ENCODE data around the gene GDF15.

DNA sequence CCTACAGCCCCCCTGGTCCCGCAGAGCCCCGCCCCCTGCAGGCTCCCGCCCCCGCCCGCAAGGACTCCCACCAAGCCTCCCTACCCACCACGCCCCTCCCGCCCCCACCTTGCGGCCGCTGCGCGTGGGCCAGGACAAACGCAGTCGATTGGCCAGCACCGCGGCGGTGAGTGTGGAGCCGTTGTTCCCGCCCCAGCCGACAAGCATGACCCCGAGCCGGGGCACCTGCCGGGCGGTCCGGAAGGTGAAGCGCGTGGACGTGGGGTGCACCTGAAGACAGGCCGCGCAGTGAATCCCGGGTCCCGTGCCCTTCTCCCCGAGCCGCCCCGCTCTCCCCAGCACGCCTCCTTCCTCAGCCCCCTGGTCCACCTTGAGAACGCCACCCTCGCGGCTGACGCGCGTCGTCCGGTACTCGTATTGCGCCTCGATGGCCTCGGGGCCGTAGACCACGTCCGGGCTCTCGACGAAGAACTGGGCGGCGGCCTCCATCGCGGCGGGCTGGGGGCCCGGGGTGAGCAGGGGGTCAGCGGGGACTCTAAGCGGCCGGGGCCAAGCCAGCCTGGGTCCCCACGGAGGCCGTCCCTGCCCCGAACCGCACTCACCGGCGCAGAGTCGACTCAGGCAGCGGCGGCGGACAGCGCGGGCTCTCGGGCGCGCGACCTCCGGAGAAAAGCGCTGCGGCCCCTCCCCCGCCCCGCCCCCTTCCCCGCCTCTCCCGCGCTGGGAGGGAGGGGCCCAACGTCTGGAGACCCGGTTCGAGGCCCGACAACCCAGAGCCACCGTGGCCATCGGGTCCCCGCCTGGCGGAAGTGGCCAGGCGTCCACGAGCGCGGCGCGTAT is 51.8 kb downstream of the GDF15 start, which contains the start of gene ISYNA1:
- TF ChIP-seq, protein P1, sequence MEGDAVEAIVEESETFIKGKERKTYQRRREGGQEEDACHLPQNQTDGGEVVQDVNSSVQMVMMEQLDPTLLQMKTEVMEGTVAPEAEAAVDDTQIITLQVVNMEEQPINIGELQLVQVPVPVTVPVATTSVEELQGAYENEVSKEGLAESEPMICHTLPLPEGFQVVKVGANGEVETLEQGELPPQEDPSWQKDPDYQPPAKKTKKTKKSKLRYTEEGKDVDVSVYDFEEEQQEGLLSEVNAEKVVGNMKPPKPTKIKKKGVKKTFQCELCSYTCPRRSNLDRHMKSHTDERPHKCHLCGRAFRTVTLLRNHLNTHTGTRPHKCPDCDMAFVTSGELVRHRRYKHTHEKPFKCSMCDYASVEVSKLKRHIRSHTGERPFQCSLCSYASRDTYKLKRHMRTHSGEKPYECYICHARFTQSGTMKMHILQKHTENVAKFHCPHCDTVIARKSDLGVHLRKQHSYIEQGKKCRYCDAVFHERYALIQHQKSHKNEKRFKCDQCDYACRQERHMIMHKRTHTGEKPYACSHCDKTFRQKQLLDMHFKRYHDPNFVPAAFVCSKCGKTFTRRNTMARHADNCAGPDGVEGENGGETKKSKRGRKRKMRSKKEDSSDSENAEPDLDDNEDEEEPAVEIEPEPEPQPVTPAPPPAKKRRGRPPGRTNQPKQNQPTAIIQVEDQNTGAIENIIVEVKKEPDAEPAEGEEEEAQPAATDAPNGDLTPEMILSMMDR (IDR thresholded peaks at IDR 0.05; ENCODE audit: low read depth, low read length): no peak
- TF ChIP-seq POLR2A (IDR thresholded peaks at IDR 0.05; ENCODE audit: extremely low read depth, insufficient read length) (no peak), MYC (IDR thresholded peaks at IDR 0.05; ENCODE audit: low read depth, low read length) (no peak)

All from NB4 (cell line).